PC-9 (cell line): ENCODE results near the gene COTL1.

Source experiments
- EZH2 ChIP-seq: fragments of 200-600 bp; sonication (generic); IDR thresholded peaks from 2 replicates; pipeline ENCODE4 v1.8.0; 2017; ENCODE audit warnings: antibody characterized with exemption, low read depth
- TF ChIP-seq, protein P1 (sequence below): fragments of 200-600 bp; sonication (generic); conservative IDR thresholded peaks from 2 replicates; pipeline ENCODE4 v1.6.1; 2017; ENCODE audit warnings: mixed run types, antibody characterized with exemption, mild to moderate bottlenecking, moderate library complexity

DNA sequence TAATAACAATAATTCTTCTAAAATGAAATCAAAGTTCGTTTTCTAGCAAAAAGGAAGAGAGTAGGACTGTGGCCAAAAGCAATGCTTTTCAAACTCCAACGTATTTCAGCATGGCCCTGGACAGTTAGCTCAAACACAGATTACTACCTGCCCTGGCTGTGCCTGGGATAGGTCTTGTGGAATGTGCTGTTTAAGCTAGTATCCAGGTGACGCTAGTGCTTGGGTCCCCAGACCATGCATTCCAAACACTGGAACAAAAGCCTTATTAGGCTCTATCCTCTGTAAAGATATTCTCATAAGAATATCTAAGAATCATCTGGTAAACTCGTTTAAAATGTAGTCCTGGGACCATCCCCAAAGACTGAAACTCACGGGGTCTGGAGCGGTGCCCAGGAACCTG lies 60.8 kb downstream of the COTL1 start:
- TF ChIP-seq, protein P1, sequence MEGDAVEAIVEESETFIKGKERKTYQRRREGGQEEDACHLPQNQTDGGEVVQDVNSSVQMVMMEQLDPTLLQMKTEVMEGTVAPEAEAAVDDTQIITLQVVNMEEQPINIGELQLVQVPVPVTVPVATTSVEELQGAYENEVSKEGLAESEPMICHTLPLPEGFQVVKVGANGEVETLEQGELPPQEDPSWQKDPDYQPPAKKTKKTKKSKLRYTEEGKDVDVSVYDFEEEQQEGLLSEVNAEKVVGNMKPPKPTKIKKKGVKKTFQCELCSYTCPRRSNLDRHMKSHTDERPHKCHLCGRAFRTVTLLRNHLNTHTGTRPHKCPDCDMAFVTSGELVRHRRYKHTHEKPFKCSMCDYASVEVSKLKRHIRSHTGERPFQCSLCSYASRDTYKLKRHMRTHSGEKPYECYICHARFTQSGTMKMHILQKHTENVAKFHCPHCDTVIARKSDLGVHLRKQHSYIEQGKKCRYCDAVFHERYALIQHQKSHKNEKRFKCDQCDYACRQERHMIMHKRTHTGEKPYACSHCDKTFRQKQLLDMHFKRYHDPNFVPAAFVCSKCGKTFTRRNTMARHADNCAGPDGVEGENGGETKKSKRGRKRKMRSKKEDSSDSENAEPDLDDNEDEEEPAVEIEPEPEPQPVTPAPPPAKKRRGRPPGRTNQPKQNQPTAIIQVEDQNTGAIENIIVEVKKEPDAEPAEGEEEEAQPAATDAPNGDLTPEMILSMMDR, result no peak
- no peak for TF ChIP-seq EZH2
